ENCODE results near the gene SH3BGRL3. TPM values are rescaled to one million over a fixed set of nuclear protein-coding genes. Genes with fewer than 3 reads are reported as not detected.

The SH3BGRL3 gene
- total and polyA plus RNA-seq, 2 experiments from 2014 or later: 30.9 to 370 TPM

DNA sequence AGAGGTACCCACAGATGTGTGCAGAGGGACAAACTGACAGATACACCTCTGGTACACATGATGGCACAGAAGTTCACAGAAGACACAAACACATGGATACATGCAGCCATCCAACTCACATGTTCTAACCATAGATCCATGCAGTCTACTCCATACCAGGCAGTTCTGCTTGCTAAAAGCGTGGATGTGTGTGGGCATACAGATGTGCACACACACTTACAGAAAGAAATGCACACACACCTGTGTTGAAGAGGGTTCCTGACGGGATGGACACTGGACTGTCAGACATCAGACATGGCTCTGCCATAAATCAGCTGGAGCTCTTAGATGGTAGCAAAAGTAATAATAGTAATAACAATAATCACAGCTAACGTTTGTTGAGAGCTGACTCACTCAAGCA is 44.7 kb downstream of the SH3BGRL3 start:
- Histone ChIP-seq H3K27ac (ENCODE audit: low read depth) (no peak overlapping the region), H3K4me2 (no peak overlapping the region), H3K4me3 (no peak overlapping the region), H3F3A (replicated peaks; ENCODE audit: low read depth) (no peaks in the 10 kb centered on the region), H3K4me1 (ENCODE audit: insufficient read depth) (no peaks in the 10 kb centered on the region; the same call in 1 of the 2 replicates), H3K27me3 (ENCODE audit: insufficient read depth) (no peaks in the 10 kb centered on the region), H3K9me2 (ENCODE audit: insufficient read depth) (no peaks in the 10 kb centered on the region), H4K20me1 (replicated peaks; ENCODE audit: insufficient read depth) (no peaks in the 10 kb centered on the region; the same call in 1 of the 2 replicates), H3K79me2 (replicated peaks; ENCODE audit: insufficient read depth) (no peaks in the 10 kb centered on the region), H3K36me3 (ENCODE audit: insufficient read depth) (peaks cover 8% of the 10 kb centered on the region), H2AFZ (no peak overlapping the region)
- H3K9me3 Mint-ChIP-seq: no peaks in the 10 kb centered on the region
- peaks cover 40% of the 10 kb centered on the region for H3K36me3 Mint-ChIP-seq (ENCODE audit: low read depth)
- DNase-seq (ENCODE audit: low spot score) (no peak), ATAC-seq (no peak)
- TF ChIP-seq ZNF114 (CRISPR knock-in tag; IDR thresholded peaks at IDR 0.05) (no peak), JUNB (IDR thresholded peaks at IDR 0.05; ENCODE audit: unreplicated experiment) (no peak), EZH2phosphoT487 (IDR thresholded peaks at IDR 0.05; ENCODE audit: unreplicated experiment) (no peak), STAT1 (IDR thresholded peaks at IDR 0.05; ENCODE audit: unreplicated experiment) (no peak), CREB1 (CRISPR knock-in tag; IDR thresholded peaks at IDR 0.05; ENCODE audit: low read depth) (no peak), EZH2 (IDR thresholded peaks at IDR 0.05; ENCODE audit: low read depth, unreplicated experiment) (no peak), POLR2AphosphoS5 (IDR thresholded peaks at IDR 0.05; ENCODE audit: low read depth) (no peak)
- TF ChIP-seq, protein P1, sequence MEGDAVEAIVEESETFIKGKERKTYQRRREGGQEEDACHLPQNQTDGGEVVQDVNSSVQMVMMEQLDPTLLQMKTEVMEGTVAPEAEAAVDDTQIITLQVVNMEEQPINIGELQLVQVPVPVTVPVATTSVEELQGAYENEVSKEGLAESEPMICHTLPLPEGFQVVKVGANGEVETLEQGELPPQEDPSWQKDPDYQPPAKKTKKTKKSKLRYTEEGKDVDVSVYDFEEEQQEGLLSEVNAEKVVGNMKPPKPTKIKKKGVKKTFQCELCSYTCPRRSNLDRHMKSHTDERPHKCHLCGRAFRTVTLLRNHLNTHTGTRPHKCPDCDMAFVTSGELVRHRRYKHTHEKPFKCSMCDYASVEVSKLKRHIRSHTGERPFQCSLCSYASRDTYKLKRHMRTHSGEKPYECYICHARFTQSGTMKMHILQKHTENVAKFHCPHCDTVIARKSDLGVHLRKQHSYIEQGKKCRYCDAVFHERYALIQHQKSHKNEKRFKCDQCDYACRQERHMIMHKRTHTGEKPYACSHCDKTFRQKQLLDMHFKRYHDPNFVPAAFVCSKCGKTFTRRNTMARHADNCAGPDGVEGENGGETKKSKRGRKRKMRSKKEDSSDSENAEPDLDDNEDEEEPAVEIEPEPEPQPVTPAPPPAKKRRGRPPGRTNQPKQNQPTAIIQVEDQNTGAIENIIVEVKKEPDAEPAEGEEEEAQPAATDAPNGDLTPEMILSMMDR (conservative IDR thresholded peaks at IDR 0.05; ENCODE audit: low read depth in 2 of 2): no peak
- TF ChIP-seq, protein P2, sequence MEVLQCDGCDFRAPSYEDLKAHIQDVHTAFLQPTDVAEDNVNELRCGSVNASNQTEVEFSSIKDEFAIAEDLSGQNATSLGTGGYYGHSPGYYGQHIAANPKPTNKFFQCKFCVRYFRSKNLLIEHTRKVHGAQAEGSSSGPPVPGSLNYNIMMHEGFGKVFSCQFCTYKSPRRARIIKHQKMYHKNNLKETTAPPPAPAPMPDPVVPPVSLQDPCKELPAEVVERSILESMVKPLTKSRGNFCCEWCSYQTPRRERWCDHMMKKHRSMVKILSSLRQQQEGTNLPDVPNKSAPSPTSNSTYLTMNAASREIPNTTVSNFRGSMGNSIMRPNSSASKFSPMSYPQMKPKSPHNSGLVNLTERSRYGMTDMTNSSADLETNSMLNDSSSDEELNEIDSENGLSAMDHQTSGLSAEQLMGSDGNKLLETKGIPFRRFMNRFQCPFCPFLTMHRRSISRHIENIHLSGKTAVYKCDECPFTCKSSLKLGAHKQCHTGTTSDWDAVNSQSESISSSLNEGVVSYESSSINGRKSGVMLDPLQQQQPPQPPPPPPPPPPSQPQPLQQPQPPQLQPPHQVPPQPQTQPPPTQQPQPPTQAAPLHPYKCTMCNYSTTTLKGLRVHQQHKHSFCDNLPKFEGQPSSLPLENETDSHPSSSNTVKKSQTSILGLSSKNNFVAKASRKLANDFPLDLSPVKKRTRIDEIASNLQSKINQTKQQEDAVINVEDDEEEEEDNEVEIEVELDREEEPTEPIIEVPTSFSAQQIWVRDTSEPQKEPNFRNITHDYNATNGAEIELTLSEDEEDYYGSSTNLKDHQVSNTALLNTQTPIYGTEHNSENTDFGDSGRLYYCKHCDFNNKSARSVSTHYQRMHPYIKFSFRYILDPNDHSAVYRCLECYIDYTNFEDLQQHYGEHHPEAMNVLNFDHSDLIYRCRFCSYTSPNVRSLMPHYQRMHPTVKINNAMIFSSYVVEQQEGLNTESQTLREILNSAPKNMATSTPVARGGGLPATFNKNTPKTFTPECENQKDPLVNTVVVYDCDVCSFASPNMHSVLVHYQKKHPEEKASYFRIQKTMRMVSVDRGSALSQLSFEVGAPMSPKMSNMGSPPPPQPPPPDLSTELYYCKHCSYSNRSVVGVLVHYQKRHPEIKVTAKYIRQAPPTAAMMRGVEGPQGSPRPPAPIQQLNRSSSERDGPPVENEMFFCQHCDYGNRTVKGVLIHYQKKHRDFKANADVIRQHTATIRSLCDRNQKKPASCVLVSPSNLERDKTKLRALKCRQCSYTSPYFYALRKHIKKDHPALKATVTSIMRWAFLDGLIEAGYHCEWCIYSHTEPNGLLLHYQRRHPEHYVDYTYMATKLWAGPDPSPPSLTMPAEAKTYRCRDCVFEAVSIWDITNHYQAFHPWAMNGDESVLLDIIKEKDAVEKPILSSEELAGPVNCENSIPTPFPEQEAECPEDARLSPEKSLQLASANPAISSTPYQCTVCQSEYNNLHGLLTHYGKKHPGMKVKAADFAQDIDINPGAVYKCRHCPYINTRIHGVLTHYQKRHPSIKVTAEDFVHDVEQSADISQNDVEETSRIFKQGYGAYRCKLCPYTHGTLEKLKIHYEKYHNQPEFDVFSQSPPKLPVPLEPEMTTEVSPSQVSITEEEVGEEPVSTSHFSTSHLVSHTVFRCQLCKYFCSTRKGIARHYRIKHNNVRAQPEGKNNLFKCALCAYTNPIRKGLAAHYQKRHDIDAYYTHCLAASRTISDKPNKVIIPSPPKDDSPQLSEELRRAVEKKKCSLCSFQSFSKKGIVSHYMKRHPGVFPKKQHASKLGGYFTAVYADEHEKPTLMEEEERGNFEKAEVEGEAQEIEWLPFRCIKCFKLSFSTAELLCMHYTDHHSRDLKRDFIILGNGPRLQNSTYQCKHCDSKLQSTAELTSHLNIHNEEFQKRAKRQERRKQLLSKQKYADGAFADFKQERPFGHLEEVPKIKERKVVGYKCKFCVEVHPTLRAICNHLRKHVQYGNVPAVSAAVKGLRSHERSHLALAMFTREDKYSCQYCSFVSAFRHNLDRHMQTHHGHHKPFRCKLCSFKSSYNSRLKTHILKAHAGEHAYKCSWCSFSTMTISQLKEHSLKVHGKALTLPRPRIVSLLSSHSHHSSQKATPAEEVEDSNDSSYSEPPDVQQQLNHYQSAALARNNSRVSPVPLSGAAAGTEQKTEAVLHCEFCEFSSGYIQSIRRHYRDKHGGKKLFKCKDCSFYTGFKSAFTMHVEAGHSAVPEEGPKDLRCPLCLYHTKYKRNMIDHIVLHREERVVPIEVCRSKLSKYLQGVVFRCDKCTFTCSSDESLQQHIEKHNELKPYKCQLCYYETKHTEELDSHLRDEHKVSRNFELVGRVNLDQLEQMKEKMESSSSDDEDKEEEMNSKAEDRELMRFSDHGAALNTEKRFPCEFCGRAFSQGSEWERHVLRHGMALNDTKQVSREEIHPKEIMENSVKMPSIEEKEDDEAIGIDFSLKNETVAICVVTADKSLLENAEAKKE (CRISPR knock-in tag; IDR thresholded peaks at IDR 0.05): no peak
- TF ChIP-seq, protein P3, sequence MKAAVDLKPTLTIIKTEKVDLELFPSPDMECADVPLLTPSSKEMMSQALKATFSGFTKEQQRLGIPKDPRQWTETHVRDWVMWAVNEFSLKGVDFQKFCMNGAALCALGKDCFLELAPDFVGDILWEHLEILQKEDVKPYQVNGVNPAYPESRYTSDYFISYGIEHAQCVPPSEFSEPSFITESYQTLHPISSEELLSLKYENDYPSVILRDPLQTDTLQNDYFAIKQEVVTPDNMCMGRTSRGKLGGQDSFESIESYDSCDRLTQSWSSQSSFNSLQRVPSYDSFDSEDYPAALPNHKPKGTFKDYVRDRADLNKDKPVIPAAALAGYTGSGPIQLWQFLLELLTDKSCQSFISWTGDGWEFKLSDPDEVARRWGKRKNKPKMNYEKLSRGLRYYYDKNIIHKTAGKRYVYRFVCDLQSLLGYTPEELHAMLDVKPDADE (IDR thresholded peaks at IDR 0.05): no peak
- peaks cover 4% of the 10 kb centered on the region for H3K27me3 Mint-ChIP-seq (ENCODE audit: insufficient read depth, low read depth, poor library complexity)
- peaks cover 7% of the 10 kb centered on the region for H3K4me1 Mint-ChIP-seq
- no peak overlapping the region for H3K4me3 Mint-ChIP-seq
- H3K27ac Mint-ChIP-seq: no peak overlapping the region

All from GM23338 (cell line).